OCI-LY3 (cell line): ENCODE measurements around the gene ADGRA3.

ENCODE experiments used
- H2AFZ ChIP-seq: fragments of 200-600, 300-600 bp; shearing (Covaris generic); 2 replicates; pipeline ENCODE4 v1.6.0; 2014; ENCODE audit warnings: antibody characterized with exemption, low read depth, low read length
- H3K27ac ChIP-seq: fragments of 200-600, 300-600 bp; sonication (generic); 2 replicates; pipeline ENCODE4 v1.5.1; 2014; ENCODE audit warnings: mild to moderate bottlenecking, low read length, moderate library complexity, mixed read lengths
- H3K27me3 ChIP-seq: fragments of 200-600, 300-600 bp; sonication (generic); 2 replicates; pipeline ENCODE4 v1.6.1; 2014; ENCODE audit warnings: low read depth, low read length, mixed read lengths
- H3K36me3 ChIP-seq: fragments of 200-600, 300-600 bp; sonication (generic); replicated peaks from 2 replicates; pipeline ENCODE3; 2014; ENCODE audit warnings: low read depth, low read length, mixed read lengths
- H3K4me1 ChIP-seq: fragments of 300-600, 200-600 bp; sonication (generic); 2 replicates; pipeline ENCODE4 v1.6.1; 2014; ENCODE audit warnings: low read length, mixed read lengths
- H3K4me2 ChIP-seq: fragments of 200-600, 300-600 bp; sonication (generic); 2 replicates; pipeline ENCODE4 v1.6.1; 2014; ENCODE audit warnings: low read length, mixed read lengths
- H3K4me3 ChIP-seq: fragments of 300-600, 200-600 bp; sonication (generic); 2 replicates; pipeline ENCODE4 v1.5.1; 2014; ENCODE audit warnings: antibody characterized with exemption, mild to moderate bottlenecking, low read length, moderate library complexity
- H3K79me2 ChIP-seq: fragments of 300-600, 200-600 bp; shearing (Covaris generic); 2 replicates; pipeline ENCODE4 v1.6.1; 2014; ENCODE audit warnings: mild to moderate bottlenecking, low read length, mixed read lengths
- H3K9ac ChIP-seq: fragments of 300-600, 200-600 bp; shearing (Covaris generic); 2 replicates; pipeline ENCODE4 v1.6.0; 2014; ENCODE audit warnings: mild to moderate bottlenecking, low read length, moderate library complexity
- H3K9me3 ChIP-seq: fragments of 200-600, 300-600 bp; shearing (Covaris generic); 2 replicates; pipeline ENCODE4 v1.6.1; 2014; ENCODE audit warnings: low read length, mixed read lengths; ENCODE audit not compliant: insufficient read depth
- H4K20me1 ChIP-seq: fragments of 200-600, 300-600 bp; sonication (generic); 2 replicates; pipeline ENCODE4 v1.6.1; 2016; ENCODE audit warnings: low read length, mixed read lengths; ENCODE audit not compliant: insufficient read depth
- CTCF ChIP-seq: fragments of 200-600, 300-600 bp; sonication (generic); IDR thresholded peaks from 2 replicates; pipeline ENCODE4 v1.5.1; 2014; ENCODE audit warnings: antibody characterized with exemption, low read length, low read depth
- EZH2phosphoT487 ChIP-seq: fragments of 200-600 bp; shearing (Covaris generic); IDR thresholded peaks from 2 replicates; pipeline ENCODE4 v1.6.1; 2018; ENCODE audit warnings: antibody characterized with exemption, mixed run types, low read depth

Gene ADGRA3

GRCh38 chr4:22515888-22516541 lies at the start of gene ADGRA3:
ADGRA3 (minus strand) TSS chr4:22516066; CDS start chr4:22515784, 282 bp downstream.
- no peak within 1 kb of the TSS for H3K27ac ChIP-seq
- H3K9ac ChIP-seq = peak within 1 kb of the TSS; percentile 60
- H3K79me2 ChIP-seq = peaks cover 36% of the 10 kb centered on the region
- TF ChIP-seq CTCF (no peak), EZH2phosphoT487 (no peak)
- no peaks in the 10 kb centered on the region for H3K9me3 ChIP-seq
- H2AFZ ChIP-seq = peak within 1 kb of the TSS; percentile 63; the same call in 1 of the 2 replicates
- H3K4me2 ChIP-seq = peak within 1 kb of the TSS; percentile 66
- H3K4me3 ChIP-seq = peak within 1 kb of the TSS; percentile 79
- H3K36me3 ChIP-seq = no peaks in the 10 kb centered on the region
- H3K27me3 ChIP-seq = no peaks in the 10 kb centered on the region
- no peaks in the 10 kb centered on the region for H4K20me1 ChIP-seq
- 0 out of 2 replicates have a peak, but pooled peaks cover 4% of the 10 kb centered on the region for H3K4me1 ChIP-seq

- no peak overlapping the region for H2AFZ ChIP-seq
- H3K79me2 ChIP-seq = no peaks in the 10 kb centered on the region
- no peaks in the 10 kb centered on the region for H3K4me1 ChIP-seq
- TF ChIP-seq EZH2phosphoT487 (no peak), CTCF (no peak)
- H3K4me3 ChIP-seq = no peak overlapping the region
- H3K27me3 ChIP-seq = no peaks in the 10 kb centered on the region
- H3K36me3 ChIP-seq = no peaks in the 10 kb centered on the region
- no peak overlapping the region for H3K9ac ChIP-seq
- no peak overlapping the region for H3K4me2 ChIP-seq
- H3K9me3 ChIP-seq = no peaks in the 10 kb centered on the region
- H4K20me1 ChIP-seq = no peaks in the 10 kb centered on the region
- H3K27ac ChIP-seq = no peak overlapping the region
Measured at GRCh38 chr4:22556495-22556894, 40.6 kb upstream of the ADGRA3 start.

- H4K20me1 ChIP-seq = no peaks in the 10 kb centered on the region
- no peak overlapping the region for H3K27ac ChIP-seq
- no peak overlapping the region for H3K9ac ChIP-seq
- no peak overlapping the region for H2AFZ ChIP-seq
- H3K4me3 ChIP-seq = no peak overlapping the region
- H3K79me2 ChIP-seq = no peaks in the 10 kb centered on the region
- no peaks in the 10 kb centered on the region for H3K4me1 ChIP-seq
- no peak for TF ChIP-seq CTCF
- no peak for TF ChIP-seq EZH2phosphoT487
- H3K9me3 ChIP-seq = no peaks in the 10 kb centered on the region
- no peak overlapping the region for H3K4me2 ChIP-seq
- H3K27me3 ChIP-seq = no peaks in the 10 kb centered on the region
- H3K36me3 ChIP-seq = no peaks in the 10 kb centered on the region
Measured at GRCh38 chr4:22554670-22555069, 38.8 kb upstream of the ADGRA3 start.

GRCh38 chr4:22553560-22553959 lies 37.7 kb upstream of the ADGRA3 start:
- no peaks in the 10 kb centered on the region for H3K9me3 ChIP-seq
- TF ChIP-seq CTCF (no peak), EZH2phosphoT487 (no peak)
- no peak overlapping the region for H2AFZ ChIP-seq
- no peaks in the 10 kb centered on the region for H3K79me2 ChIP-seq
- H3K36me3 ChIP-seq = no peaks in the 10 kb centered on the region
- no peak overlapping the region for H3K9ac ChIP-seq
- H3K4me3 ChIP-seq = no peak overlapping the region
- H3K27me3 ChIP-seq = no peaks in the 10 kb centered on the region
- no peak overlapping the region for H3K27ac ChIP-seq
- no peak overlapping the region for H3K4me2 ChIP-seq
- H4K20me1 ChIP-seq = no peaks in the 10 kb centered on the region
- no peaks in the 10 kb centered on the region for H3K4me1 ChIP-seq
